ENCODE results near the gene PICK1. TPM values are rescaled to one million over a fixed set of nuclear protein-coding genes. Genes with fewer than 3 reads are reported as not detected.

The PICK1 gene
- total and polyA plus RNA-seq, 10 of the 15 experiments (the other 5 are each of a cell fraction or from before 2014, with no cell fraction given), result 0.07 to 19.2 (median 10.9) TPM

DNA sequence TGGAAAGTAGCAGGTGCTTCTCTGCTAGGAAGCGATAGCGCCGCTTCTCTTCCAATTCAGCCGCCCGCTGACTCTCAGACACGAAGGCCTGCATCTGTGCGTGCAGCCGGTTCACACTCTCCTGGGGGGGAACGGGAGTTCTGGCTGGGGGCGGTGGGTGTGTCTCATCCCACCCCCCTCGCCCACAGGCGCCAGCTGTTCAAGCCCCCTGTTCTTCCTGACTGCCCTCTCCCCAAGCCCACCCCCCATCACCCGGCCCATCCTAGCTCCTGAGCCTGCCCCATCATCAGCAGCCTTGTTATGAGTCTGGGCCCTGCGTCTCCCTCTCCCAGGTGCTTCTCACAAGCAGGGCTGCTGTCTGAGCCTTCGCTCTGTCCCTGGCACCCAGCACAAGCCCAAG, 39.9 kb downstream of the PICK1 start:
- no peak for ATAC-seq
- ChIA-PET CTCF (interaction anchor here (0.6 to 1.6 kb wide), 2 partner anchors 44 to 104 kb away, joined by 5 read pairs; no protein-coding TSS in a partner anchor), RAD21 (ENCODE audit: unreplicated experiment) (no interaction called here), SMC1A (ENCODE audit: uncharacterized antibody, unreplicated experiment) (interaction anchor here (1.1 kb wide), 1 partner anchor 45 kb away, joined by 3 read pairs; no protein-coding TSS in a partner anchor), POLR2A (no interaction called here)
- intact Hi-C loops (cut with micrococcal nuclease; ENCODE audit: unreplicated experiment) (no loop called here), in situ Hi-C loops (cut with MboI) (no loop called here)
- BruUV-seq (replicated peaks), result no TSS peak
- H3K4me1 ChIP-seq (ENCODE audit: control insufficient read depth, insufficient read depth, low read length), result no peaks in the 10 kb centered on the region
- H4K20me1 ChIP-seq (ENCODE audit: control insufficient read depth, insufficient read depth), result no peaks in the 10 kb centered on the region
- H3K4me2 ChIP-seq (ENCODE audit: control insufficient read depth, insufficient read depth), result no peak overlapping the region
- no peak for TF ChIP-seq GATAD2B (conservative IDR thresholded peaks at IDR 0.05; ENCODE audit: low read depth)
- TF ChIP-seq MTA3 (IDR thresholded peaks at IDR 0.05; ENCODE audit: borderline replicate concordance, low read length), result no peak
- TF ChIP-seq SMC3 (IDR thresholded peaks at IDR 0.05; ENCODE audit: borderline replicate concordance, low read length), result no peak
- TF ChIP-seq, protein P1, sequence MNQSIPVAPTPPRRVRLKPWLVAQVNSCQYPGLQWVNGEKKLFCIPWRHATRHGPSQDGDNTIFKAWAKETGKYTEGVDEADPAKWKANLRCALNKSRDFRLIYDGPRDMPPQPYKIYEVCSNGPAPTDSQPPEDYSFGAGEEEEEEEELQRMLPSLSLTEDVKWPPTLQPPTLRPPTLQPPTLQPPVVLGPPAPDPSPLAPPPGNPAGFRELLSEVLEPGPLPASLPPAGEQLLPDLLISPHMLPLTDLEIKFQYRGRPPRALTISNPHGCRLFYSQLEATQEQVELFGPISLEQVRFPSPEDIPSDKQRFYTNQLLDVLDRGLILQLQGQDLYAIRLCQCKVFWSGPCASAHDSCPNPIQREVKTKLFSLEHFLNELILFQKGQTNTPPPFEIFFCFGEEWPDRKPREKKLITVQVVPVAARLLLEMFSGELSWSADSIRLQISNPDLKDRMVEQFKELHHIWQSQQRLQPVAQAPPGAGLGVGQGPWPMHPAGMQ (IDR thresholded peaks at IDR 0.05; ENCODE audit: borderline replicate concordance), result no peak
- H2AFZ ChIP-seq (ENCODE audit: control insufficient read depth, low read depth, low read length), result no peak overlapping the region
- H3K27me3 ChIP-seq (replicated peaks in 1 of 2; ENCODE audit: control insufficient read depth in 2 of 2, insufficient read depth in 2 of 2, low read length in 1 of 2), result no peaks in the 10 kb centered on the region
- H3K79me2 ChIP-seq (ENCODE audit: control insufficient read depth, insufficient read depth, low read length), result no peaks in the 10 kb centered on the region
- no peaks in the 10 kb centered on the region for H3K9me3 ChIP-seq (replicated peaks; ENCODE audit: control insufficient read depth, insufficient read depth, low read length)
- H3K4me3 ChIP-seq, result no peak overlapping the region
- DNase-seq (ENCODE audit: low read depth, low spot score), result no peak
- WGBS (ENCODE audit: insufficient coverage, insufficient replicate concordance, low lambda C conversion rate, missing lambda C conversion rate), result 72% methylated on average over 6 of the region's 15 CpGs
- no peak overlapping the region for H3K9ac ChIP-seq (ENCODE audit: control insufficient read depth, insufficient read depth, low read length)
- no peaks in the 10 kb centered on the region for H3K36me3 ChIP-seq (ENCODE audit: control insufficient read depth in 2 of 2, insufficient read depth in 2 of 2, low read length in 1 of 2)
- no peak for FAIRE-seq
- H3K27ac ChIP-seq (ENCODE audit: control insufficient read depth, insufficient read depth), result no peak overlapping the region

DNA sequence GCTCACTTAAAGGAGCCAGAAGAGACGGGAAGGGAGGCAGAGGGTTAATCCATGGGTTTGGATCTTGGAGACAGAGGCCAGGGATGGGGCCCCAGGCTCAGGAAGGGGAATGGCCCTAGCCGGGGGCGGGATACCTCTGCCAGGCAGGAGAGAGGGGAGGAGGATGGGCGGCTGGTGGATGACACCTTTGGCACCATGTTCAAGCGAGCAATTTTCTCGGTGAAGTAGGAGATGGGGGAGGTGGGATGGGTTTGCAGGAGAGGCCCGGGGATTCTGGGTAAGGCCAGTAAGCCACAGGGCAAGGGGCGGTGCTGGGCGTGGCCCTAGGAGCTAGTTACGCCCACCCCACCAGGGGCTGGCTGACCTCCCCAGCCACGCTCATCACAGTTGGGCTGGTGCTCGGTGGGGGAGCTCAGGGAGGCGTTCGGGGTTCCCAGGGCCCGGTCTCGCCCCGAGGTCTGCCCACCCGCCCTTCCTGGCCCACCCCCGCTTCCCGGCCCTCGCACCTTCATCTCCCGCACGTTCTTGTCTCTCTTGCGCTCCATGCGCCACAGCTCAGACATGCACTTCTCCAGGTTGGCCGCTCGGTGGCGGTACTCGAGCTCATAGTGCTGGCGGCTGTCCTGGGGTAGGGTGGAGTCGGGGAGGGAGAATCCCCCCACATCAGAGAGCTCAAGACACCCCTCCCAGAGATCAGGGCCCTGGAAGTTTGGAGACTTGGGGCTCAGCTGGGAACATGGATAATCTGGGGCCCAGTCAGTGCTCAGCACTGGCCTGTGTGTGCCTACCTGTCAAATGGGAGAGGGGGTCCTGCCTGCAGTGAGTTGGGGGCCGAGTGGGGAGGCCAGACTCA, 40.6 kb downstream of the PICK1 start:
- ChIA-PET RAD21 (ENCODE audit: unreplicated experiment) (interaction anchor here (1.0 kb wide), 1 partner anchor 43 kb away, joined by 4 read pairs; no protein-coding TSS in a partner anchor), CTCF (interaction anchor here (0.6 to 1.6 kb wide), 7 partner anchors 17 to 250 kb away, joined by 3 to 6 read pairs (median 3); no protein-coding TSS in a partner anchor), POLR2A (no interaction called here), SMC1A (ENCODE audit: uncharacterized antibody, unreplicated experiment) (no interaction called here)
- H3K9ac ChIP-seq (ENCODE audit: control insufficient read depth, insufficient read depth, low read length), result no peak overlapping the region
- intact Hi-C loops (cut with micrococcal nuclease; ENCODE audit: unreplicated experiment), result no loop called here
- no peak overlapping the region for H3K4me3 ChIP-seq
- no peaks in the 10 kb centered on the region for H3K27me3 ChIP-seq (replicated peaks in 1 of 2; ENCODE audit: control insufficient read depth in 2 of 2, insufficient read depth in 2 of 2, low read length in 1 of 2)
- H2AFZ ChIP-seq (ENCODE audit: control insufficient read depth, low read depth, low read length), result no peak overlapping the region
- DNase-seq (ENCODE audit: low read depth, low spot score) (no peak), ATAC-seq (peak; percentile 32; the same call in 2 of the 3 replicates), FAIRE-seq (no peak)
- TF ChIP-seq POLR2A (IDR thresholded peaks at IDR 0.05; ENCODE audit: low read depth, low read length) (no peak), YBX1 (IDR thresholded peaks at IDR 0.05) (no peak)
- TF ChIP-seq, protein P2, sequence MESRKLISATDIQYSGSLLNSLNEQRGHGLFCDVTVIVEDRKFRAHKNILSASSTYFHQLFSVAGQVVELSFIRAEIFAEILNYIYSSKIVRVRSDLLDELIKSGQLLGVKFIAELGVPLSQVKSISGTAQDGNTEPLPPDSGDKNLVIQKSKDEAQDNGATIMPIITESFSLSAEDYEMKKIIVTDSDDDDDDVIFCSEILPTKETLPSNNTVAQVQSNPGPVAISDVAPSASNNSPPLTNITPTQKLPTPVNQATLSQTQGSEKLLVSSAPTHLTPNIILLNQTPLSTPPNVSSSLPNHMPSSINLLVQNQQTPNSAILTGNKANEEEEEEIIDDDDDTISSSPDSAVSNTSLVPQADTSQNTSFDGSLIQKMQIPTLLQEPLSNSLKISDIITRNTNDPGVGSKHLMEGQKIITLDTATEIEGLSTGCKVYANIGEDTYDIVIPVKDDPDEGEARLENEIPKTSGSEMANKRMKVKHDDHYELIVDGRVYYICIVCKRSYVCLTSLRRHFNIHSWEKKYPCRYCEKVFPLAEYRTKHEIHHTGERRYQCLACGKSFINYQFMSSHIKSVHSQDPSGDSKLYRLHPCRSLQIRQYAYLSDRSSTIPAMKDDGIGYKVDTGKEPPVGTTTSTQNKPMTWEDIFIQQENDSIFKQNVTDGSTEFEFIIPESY (IDR thresholded peaks at IDR 0.05), result 0 out of 2 replicates have a peak, but pooled peaks have one; percentile 33
- TF ChIP-seq, protein P3, sequence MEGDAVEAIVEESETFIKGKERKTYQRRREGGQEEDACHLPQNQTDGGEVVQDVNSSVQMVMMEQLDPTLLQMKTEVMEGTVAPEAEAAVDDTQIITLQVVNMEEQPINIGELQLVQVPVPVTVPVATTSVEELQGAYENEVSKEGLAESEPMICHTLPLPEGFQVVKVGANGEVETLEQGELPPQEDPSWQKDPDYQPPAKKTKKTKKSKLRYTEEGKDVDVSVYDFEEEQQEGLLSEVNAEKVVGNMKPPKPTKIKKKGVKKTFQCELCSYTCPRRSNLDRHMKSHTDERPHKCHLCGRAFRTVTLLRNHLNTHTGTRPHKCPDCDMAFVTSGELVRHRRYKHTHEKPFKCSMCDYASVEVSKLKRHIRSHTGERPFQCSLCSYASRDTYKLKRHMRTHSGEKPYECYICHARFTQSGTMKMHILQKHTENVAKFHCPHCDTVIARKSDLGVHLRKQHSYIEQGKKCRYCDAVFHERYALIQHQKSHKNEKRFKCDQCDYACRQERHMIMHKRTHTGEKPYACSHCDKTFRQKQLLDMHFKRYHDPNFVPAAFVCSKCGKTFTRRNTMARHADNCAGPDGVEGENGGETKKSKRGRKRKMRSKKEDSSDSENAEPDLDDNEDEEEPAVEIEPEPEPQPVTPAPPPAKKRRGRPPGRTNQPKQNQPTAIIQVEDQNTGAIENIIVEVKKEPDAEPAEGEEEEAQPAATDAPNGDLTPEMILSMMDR (IDR thresholded peaks at IDR 0.05 in 2 of 3, conservative IDR thresholded peaks at IDR 0.05 in 1 of 3; ENCODE audit: control insufficient read depth in 2 of 3, extremely low read depth in 1 of 3, insufficient read depth in 1 of 3, low read depth in 3 of 3, low read length in 3 of 3), result peak; percentile 6 to 38 (median 27); a peak in 3 of 6 replicates
- no peak overlapping the region for H3K27ac ChIP-seq (ENCODE audit: control insufficient read depth, insufficient read depth)
- in situ Hi-C loops (cut with MboI), result no loop called here
- no peaks in the 10 kb centered on the region for H4K20me1 ChIP-seq (ENCODE audit: control insufficient read depth, insufficient read depth)
- H3K36me3 ChIP-seq (ENCODE audit: control insufficient read depth in 2 of 2, insufficient read depth in 2 of 2, low read length in 1 of 2), result no peaks in the 10 kb centered on the region
- no peak overlapping the region for H3K4me2 ChIP-seq (ENCODE audit: control insufficient read depth, insufficient read depth)
- 61% methylated on average over 21 of the region's 32 CpGs for WGBS (ENCODE audit: insufficient coverage, insufficient replicate concordance, low lambda C conversion rate, missing lambda C conversion rate)
- no peaks in the 10 kb centered on the region for H3K9me3 ChIP-seq (replicated peaks; ENCODE audit: control insufficient read depth, insufficient read depth, low read length)
- H3K79me2 ChIP-seq (ENCODE audit: control insufficient read depth, insufficient read depth, low read length), result no peaks in the 10 kb centered on the region
- no peaks in the 10 kb centered on the region for H3K4me1 ChIP-seq (ENCODE audit: control insufficient read depth, insufficient read depth, low read length)
- BruUV-seq (replicated peaks), result no TSS peak
